SK-N-MC (cell line): ENCODE results near the gene ZNF69.

Source experiments
- EZH2 ChIP-seq: fragments of 200-600 bp; sonication (generic); IDR thresholded peaks from one replicate; pipeline ENCODE4 v1.6.1; 2017; ENCODE audit warnings: antibody characterized with exemption
- POLR2AphosphoS5 ChIP-seq: IDR thresholded peaks from 2 replicates; pipeline ENCODE4 v1.6.1; 2012; ENCODE audit warnings: mild to moderate bottlenecking, low read depth, low read length, borderline replicate concordance

DNA sequence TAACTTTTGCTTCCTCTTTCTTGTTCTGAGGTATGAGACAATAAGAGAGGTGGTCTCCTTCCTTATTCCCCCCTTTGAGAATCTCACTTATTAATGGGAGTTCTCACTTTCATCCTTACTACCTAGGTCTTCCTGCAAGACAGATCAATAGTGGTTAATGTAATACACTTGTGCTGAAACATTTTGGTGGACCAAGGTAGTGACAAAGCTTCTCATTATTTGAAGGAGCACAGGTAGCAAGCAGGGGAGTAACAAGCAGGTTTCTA is 55.2 kb downstream of the ZNF69 start:
- TF ChIP-seq POLR2AphosphoS5 (no peak), EZH2 (no peak)
